HG03159 (cell line): ENCODE measurements around the gene MVP.

Experiments
- ATAC-seq: cut with Tn5 transposase; IDR thresholded peaks from one replicate; pipeline ENCODE4 v1.9.1; 2021; ENCODE audit warnings: mild to moderate bottlenecking, moderate library complexity; ENCODE audit not compliant: unreplicated experiment

The MVP gene

DNA sequence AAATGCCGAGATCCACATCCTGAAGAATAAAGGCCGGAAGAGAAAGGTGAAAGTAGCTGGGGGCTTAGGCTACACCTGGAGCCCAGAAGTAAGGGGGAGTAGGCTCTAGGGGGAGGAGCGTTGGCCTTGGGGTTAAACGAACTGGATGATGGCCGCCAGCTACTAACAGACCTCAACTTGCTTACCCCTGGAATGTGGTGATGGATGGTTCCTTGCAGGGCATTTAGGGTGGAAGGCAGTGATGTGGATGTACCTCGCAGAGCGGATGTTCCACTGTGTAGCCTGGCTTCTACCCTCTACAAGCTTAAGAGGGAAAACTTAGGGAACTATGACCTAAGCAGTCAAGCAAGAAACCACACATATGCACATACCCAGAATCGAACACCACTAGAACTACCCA, 16.2 kb upstream of the MVP start:
- no peak for ATAC-seq

DNA sequence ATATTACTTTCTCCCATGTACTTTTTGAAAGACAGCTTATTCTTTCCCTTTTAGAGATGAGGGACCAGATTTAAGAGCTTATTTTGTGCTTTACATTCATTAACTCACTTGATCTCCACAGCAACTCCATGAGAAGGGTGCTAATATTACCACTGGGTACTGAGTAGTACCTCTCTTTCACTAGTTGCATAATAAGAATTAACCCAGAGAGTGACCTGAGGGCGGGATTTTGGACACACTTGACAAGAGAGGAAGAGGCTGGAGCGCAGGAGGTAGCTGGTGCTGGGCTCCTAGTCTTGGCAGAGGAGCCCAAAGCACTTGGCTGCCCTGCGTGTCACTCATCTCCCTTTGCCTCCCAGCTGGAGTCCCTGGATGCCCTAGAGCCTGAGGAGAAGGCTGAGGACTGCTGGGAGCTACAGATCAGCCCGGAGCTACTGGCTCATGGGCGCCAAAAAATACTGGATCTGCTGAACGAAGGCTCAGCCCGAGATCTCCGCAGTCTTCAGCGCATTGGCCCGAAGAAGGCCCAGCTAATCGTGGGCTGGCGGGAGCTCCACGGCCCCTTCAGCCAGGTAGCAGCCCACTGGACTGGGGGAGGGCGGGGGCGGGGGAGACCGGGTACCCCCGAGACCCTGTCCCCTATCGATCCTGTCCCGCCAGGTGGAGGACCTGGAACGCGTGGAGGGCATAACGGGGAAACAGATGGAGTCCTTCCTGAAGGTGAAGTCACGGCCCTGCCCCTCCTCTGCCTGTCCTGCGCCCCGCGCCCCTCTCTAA, 15.6 kb upstream of the MVP start:
- ATAC-seq: no peak

DNA sequence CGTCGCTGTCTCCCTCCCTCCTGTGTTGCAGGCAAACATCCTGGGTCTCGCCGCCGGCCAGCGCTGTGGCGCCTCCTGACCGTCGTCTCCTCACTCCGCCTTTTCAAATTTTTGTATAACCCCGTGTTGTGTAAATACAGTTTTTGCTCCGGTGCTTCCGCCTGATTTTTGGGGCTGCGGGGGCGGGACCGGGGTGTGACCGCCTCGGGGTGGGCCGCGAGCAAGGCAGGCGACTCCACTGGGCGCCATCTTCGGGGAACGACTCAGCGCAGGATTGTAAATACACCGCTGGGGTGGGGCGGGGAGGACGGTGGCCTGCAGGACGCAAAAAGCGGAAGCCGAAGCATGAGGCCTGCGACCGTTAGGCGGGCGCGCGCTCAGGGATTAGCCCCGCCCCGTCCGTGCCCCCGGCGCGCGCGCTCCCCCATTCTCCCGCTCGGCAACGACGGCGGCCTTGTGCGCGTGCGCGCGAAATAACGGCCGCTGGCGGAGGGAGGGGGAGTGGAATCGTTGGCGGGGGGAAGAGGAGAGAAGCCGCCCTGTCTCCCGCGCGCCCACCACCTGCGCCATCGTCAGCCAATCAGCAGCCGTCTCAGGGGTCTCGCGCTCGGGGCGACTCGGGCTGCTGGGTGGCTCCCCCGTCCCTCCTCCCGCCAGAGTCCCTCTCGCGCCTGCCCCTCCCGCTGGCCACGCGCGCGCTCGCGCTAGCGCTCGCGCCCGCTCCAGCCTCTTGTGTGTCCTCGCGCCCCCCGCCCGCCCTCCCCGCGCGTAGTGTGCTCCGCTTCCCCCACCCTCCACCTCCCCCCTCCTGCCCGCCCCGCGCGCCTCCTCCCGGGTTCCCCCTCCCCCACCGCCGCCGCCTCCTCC, 14.8 kb upstream of the MVP start:
- ATAC-seq: peak; percentile 48

DNA sequence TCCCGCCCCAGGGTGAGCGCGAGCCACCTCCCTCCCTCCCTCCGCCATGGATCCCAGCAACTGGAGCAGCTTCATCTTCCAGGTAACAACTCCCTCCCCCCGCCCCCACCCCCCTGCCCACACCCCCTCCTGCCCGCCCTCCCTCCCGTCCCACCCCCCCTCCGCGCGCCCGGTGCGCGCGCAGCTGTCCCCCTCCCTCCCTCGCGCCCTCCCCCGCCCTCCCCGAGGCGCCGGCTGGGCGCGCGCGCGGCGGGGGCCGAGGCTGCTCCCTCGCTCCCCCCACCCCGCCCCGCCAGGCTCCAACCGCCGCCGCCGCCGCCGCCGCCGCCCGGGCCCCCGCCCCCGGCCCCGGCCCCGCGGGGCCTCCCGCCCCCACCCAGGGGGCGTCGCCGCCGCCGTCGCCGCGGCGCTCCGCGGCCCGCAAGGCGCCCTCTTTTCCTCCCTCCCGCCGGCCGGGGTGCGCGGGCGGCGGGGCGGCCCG, 14.1 kb upstream of the MVP start, which contains the start of gene MAZ:
Gene MAZ (plus strand): TSS at position 431 of the 481 bp plus-strand sequence. CDS start 173 bp downstream, outside the sequence.
- no peak for ATAC-seq

DNA sequence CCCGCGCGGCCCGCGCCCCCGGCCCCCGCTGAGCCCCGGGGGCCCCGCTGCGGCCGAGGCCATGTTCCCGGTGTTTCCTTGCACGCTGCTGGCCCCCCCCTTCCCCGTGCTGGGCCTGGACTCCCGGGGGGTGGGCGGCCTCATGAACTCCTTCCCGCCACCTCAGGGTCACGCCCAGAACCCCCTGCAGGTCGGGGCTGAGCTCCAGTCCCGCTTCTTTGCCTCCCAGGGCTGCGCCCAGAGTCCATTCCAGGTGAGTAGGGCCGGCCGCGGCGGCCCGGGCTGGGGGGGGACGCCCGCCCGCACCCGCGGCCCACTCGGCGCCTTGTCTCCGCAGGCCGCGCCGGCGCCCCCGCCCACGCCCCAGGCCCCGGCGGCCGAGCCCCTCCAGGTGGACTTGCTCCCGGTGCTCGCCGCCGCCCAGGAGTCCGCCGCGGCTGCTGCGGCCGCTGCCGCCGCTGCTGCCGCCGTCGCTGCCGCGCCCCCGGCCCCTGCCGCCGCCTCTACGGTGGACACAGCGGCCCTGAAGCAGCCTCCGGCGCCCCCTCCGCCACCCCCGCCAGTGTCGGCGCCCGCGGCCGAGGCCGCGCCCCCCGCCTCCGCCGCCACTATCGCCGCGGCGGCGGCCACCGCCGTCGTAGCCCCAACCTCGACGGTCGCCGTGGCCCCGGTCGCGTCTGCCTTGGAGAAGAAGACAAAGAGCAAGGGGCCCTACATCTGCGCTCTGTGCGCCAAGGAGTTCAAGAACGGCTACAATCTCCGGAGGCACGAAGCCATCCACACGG, 13.4 kb upstream of the MVP start:
- ATAC-seq: no peak

DNA sequence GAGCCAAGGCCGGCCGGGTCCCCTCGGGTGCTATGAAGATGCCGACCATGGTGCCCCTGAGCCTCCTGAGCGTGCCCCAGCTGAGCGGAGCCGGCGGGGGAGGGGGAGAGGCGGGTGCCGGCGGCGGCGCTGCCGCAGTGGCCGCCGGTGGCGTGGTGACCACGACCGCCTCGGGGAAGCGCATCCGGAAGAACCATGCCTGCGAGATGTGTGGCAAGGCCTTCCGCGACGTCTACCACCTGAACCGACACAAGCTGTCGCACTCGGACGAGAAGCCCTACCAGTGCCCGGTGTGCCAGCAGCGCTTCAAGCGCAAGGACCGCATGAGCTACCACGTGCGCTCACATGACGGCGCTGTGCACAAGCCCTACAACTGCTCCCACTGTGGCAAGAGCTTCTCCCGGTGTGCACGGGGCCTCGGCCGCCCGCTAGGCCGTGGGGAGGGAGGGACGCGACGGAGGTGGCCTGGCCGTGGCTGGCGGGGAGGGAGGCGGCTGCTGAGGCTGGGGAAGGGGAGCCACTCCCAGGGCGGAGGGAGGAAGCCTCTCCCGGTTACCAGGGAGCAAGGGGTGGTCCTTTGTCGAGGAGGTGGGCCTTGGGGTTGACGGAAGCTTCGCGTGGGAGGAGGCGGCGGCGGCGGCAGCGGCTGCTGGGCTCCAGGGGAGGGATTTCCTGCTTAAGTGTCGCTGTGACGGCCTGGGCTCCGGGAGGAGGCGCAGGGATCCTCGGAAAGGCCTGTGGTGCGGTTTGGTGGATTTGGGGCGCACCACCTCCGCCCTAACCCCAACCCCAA, 12.6 kb upstream of the MVP start:
- no peak for ATAC-seq

DNA sequence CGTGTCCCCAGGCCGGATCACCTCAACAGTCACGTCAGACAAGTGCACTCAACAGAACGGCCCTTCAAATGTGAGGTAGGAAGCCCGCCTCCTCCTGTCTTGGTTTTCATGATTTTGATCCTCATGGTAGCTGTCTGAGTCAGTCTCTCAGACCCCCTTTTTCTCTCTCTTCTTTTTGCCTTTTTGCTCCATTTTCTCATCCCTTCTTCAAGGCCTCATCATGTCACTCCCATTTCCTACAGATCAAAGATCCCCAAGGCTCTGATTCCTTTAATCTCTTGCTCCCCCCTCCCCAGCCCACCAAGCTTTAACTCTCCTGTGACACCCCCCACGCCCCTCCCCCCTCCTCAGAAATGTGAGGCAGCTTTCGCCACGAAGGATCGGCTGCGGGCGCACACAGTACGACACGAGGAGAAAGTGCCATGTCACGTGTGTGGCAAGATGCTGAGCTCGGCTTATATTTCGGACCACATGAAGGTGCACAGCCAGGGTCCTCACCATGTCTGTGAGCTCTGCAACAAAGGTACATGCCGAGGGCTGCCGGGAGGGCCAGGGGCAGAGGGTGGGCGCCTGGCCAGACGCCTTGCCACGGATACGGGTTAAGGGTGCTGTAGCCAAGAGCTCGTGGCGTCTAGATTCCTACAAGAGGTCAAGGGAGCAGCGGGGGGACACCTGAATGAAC, 11.9 kb upstream of the MVP start:
- ATAC-seq: no peak

DNA sequence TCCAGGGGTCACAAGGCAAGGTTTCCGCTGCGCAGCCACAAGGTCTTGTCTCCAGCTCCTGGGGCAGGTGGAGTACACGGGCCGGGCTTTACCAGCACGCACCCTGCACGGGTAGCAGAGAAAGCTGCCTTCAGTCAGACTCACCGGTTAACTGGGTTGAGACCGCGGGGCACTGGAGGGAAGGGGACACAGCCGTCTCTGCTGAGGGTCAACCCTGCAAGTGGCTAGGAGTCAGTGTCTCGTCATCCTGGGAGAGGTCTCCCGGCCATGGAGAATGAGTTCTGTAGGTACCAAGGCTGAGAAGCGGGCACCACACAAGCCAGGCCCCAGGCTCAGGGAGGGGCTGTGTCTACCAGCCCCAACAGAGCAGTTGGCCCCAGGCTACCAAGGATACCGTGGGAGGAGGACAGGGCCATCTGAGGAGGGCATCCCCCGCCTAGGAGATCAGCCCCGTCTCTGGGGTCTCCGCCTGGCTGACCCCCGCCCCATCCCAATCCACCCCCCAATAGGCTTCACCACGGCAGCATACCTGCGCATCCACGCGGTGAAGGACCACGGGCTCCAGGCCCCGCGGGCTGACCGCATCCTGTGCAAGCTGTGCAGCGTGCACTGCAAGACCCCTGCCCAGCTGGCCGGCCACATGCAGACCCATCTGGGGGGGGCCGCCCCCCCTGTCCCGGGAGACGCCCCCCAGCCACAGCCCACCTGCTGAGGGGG, 11.1 kb upstream of the MVP start:
- no peak for ATAC-seq

DNA sequence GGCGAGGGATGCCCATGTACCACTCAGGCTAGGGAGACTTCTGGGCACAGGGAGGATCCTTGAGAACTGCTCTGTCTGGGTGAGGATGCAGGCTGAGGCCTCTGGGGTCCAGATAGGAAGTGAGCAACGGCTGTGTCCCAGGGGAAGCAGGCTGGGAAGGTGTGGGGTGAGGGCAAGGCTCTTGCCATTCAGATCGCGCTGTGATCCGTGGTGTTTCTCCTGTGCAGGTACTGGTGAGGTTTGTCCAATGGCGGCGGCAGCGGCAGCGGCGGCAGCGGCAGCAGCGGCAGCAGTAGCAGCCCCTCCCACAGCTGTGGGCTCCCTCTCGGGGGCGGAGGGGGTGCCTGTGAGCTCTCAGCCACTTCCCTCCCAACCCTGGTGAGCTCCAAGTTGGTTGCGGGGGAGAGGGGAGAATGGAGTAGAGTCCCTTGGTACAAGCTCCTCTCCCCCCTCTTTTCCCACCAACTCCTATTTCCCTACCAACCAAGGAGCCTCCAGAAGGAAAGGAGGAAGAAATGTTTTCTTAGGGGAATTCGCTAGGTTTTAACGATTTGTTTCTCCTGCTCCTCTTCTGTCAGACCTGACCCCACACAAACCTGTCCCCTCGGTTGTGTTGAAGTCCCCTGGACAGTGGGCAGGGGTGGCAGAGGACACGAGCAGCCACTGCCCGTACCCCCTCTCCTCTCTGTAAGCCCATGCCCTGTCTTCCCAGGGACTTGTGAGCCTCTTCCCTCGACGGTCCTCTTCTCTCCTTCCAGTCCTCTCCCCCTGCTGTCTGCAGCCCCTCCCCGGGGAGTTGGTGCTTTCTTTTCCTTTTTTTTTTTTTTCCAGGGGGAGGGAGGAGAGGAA, 10.2 kb upstream of the MVP start:
- no peak for ATAC-seq

DNA sequence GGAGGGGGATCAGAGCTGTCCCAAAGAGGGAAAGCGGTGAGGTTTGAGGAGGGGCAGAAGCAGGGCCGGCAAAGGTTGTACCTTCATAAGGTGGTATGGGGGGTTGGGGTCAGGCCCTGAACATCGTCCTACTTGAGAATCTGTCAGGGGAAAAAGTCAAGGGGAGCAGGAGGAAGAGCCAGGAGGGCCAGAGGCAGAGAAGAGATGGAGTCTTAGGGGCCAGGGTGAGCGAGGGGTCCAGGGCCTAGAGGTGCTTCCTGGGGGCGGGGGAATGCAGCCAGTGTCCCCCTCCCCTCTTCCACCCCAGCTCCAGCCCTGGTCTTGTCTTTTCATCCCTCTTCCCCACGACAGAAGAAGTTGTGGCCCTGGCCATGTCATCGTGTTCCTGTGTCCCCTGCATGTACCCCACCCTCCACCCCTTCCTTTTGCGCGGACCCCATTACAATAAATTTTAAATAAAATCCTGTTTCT, 9.5 kb upstream of the MVP start:
- no peak for ATAC-seq

DNA sequence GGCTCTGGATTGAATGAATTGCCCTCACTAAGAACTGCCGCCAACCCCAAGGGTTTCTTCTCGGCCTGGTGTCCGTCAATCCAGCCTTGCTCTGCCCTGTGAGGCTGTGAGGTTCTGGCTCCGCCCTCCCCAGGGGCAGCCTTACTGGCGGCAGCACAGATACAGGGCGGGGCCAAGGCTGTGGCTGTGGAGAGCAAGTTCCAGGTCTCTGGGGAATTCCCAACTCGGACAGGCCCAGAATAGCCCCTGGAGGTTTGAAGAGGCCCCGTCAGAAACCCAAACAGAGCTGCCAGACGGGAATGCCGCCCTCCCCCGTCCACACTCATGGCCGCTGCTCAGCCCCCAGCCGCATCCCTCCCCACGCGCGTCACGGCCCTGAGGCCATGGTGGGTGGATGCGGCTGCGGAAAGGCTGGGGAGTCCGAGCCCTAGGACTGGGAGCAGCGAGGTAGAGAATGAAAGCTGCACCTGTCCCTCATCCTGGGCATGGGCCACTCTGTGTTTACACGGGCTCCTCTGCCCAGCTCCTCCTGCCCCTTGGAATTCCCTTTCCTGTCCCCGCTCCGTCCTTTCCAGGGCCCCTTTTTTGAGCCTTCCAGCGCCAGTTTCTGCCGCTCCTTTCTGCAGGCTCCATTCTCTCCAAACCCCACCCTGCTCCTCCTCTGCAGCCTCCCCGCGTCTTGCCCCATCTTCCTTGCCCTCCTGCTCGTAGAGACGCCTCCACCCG, 8.9 kb upstream of the MVP start:
- ATAC-seq: no peak

DNA sequence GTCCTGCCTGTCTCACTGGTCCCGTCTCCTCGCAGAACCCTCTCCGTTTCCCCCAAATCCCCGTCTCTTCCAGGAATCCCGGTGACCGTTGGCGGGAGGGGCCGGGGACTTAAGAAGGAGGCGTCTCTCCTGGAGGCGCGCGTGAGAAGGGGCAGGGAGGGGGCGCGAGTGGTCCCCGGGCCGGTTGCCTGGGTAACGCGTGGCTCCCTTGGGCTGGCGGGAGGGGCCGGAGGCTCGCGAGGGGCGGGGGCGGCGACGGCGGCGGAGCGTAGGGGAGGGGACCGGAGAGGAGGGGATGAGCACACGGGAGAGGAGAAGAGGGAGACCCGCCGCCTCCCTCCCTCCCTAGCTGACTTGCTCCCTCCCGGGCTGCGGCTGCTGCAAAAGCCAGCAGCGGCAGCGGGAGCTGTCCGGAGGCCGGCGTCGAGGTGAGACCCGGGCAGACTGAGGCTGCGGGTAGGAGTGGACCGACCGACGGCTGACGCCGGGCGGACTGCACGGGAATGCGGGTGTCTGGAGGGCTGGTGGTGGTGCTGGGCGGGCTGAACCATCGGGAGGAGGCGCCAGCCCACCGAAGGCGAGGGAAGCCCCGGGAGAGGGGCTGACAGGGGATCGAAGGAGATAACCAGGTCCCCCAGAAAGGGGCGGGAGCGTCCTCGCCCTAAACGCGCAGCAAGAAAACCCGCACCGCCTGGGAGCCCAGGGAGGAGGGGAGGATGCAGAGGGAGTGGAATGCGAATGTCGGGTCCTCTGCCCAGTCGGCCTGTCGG, 8.2 kb upstream of the MVP start, which contains the start of gene PRRT2:
Gene PRRT2 (plus strand): TSS at position 298 of the 770 bp plus-strand sequence. CDS start 862 bp downstream, outside the sequence.
- ATAC-seq: no peak

DNA sequence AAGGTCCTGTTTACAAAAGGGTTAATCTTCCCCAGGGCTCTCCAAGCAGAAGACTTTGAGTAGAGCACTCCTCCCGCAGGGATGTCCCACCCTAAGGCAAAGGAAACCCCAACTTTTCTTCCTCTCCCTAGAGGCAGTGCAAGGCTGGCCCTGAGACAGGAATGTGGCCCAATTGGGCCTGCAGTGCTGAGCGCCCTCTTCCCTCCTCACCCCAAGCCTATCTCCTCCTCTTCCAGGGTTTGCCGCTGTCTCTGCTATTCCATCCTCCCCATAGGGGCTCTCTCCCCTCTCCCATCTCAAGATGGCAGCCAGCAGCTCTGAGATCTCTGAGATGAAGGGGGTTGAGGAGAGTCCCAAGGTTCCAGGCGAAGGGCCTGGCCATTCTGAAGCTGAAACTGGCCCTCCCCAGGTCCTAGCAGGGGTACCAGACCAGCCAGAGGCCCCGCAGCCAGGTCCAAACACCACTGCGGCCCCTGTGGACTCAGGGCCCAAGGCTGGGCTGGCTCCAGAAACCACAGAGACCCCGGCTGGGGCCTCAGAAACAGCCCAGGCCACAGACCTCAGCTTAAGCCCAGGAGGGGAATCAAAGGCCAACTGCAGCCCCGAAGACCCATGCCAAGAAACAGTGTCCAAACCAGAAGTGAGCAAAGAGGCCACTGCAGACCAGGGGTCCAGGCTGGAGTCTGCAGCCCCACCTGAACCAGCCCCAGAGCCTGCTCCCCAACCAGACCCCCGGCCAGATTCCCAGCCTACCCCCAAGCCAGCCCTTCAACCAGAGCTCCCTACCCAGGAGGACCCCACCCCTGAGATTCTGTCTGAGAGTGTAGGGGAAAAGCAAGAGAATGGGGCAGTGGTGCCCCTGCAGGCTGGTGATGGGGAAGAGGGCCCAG, 7.3 kb upstream of the MVP start:
- no peak for ATAC-seq

DNA sequence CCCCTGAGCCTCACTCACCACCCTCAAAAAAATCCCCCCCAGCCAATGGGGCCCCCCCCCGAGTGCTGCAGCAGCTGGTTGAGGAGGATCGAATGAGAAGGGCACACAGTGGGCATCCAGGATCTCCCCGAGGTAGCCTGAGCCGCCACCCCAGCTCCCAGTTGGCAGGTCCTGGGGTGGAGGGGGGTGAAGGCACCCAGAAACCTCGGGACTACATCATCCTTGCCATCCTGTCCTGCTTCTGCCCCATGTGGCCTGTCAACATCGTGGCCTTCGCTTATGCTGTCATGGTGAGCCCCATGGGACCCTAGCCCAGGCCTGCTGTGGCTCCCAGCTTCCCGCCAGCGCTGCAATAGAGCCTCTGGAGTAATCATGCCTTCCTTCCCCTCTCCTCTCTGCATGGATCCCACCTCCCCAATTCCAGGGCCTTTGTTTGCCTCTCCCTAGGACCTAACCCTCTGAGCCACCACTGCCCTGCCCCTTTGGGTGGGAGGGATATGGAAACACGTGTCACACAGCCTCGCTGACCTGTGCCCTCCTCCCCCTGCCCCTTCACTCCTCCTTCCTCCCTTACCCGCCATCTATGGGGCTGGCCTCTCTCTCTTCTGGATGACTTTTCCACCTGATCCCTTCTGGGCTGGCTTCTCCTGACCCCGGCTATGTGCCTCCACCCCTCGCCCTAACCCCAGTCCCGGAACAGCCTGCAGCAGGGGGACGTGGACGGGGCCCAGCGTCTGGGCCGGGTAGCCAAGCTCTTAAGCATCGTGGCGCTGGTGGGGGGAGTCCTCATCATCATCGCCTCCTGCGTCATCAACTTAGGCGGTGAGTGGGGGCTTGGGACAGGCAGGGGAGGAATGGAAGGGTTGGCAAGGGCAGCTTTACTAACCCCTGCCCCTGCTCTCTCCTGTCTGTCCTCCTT, 6.4 kb upstream of the MVP start:
- no peak for ATAC-seq
